ENCODE results near the gene TCERG1L.

DNA sequence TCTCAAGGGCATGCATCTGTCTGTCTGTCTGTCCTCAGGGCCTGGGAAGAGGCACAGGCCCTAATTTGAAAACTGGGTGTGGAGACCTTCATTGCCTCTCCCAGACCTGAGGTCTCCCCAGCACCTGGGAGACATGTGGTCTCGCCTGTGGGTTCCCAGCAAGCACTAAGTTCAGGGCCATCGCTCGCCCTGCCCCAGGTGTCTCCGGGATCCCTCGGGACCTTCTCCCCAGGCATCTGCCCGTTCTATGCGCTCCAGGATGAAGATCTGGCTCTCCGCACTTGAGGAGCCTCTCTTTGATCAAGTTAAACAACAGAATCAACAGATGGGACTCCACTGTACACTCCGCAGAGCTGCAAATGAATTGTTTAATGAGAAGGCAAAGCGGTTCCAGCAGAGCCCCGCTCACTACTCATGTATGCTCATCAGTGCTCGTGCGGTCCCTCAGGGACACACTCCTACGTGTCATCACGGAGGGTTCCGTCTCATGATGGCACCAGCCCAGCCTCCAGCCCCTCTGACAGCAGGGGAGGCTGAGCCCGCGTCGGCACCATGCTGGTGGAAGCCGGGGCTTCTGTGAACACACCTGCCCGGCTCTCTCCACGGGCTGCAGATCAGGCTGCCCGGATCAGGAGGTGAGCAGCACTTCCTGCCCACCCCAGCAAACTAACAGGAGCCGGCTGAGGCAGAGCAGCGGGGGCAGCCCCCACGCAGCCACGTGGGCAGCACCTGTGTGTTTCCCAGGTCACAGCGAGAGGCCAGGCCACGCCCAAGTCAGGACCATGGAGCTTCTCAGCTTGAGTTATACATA, 132.8 kb downstream of the TCERG1L start:
- TF ChIP-seq, protein P1, sequence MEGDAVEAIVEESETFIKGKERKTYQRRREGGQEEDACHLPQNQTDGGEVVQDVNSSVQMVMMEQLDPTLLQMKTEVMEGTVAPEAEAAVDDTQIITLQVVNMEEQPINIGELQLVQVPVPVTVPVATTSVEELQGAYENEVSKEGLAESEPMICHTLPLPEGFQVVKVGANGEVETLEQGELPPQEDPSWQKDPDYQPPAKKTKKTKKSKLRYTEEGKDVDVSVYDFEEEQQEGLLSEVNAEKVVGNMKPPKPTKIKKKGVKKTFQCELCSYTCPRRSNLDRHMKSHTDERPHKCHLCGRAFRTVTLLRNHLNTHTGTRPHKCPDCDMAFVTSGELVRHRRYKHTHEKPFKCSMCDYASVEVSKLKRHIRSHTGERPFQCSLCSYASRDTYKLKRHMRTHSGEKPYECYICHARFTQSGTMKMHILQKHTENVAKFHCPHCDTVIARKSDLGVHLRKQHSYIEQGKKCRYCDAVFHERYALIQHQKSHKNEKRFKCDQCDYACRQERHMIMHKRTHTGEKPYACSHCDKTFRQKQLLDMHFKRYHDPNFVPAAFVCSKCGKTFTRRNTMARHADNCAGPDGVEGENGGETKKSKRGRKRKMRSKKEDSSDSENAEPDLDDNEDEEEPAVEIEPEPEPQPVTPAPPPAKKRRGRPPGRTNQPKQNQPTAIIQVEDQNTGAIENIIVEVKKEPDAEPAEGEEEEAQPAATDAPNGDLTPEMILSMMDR (IDR thresholded peaks at IDR 0.05; ENCODE audit: poor library complexity): no peak
- TF ChIP-seq EZH2phosphoT487 (IDR thresholded peaks at IDR 0.05; ENCODE audit: low read depth, severe bottlenecking, unreplicated experiment): no peak
- TF ChIP-seq EZH2 (IDR thresholded peaks at IDR 0.05; ENCODE audit: borderline replicate concordance): no peak
